ENCODE data around the gene DUSP12. TPM values are rescaled to one million over a fixed set of nuclear protein-coding genes. Genes with fewer than 3 reads are reported as not detected.

DUSP12 gene
- total and polyA plus RNA-seq, 9 of the 15 experiments (the other 6 are each of a cell fraction or from before 2014, with no cell fraction given): 10.4 to 81.4 (median 43.6) TPM

DNA sequence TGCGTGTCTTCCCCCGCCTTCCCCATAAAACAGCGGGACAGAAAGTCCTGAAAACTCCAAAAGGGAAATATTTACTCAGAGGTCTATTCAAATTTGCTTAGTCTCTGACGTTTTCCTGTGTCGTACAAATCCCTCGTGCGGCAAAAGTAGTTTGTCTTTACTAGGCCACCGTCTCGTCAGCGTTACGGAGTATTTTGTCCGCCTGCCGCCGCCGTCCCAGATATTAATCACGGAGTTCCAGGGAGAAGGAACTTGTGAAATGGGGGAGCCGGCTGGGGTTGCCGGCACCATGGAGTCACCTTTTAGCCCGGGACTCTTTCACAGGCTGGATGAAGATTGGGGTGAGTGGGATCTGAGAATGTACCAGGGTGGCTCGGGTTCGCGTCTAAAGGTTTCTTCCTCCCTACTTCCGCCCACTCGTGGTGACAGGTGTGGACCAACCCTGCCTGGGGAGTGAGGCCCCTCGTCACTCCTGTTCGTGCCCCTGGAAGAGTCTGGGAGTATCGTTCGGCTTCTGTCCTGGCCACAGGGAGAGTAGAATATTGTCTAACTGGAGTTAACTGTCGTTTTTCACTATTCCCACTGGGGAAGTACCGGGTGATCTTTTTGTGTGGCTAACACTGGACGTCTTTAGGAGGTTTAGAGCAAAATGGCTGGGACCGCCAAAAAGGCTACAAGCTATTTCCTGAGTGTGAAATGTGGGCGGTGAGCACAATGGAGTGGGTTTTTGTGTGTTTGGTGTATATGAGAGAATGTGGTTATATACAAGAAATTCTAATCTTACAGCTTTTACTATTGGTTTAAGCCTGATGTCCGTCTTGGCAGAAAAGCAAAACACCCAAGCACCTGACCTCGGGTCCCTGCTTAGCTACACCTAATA lies 16.8 kb downstream of the DUSP12 start, which contains the start of gene ATF6 (continued):
- TF ChIP-seq ZNF445 (CRISPR knock-in tag; IDR thresholded peaks at IDR 0.05; ENCODE audit: low read depth): no peak
- TF ChIP-seq KAT8 (IDR thresholded peaks at IDR 0.05; ENCODE audit: low read depth): no peak
- no peak for TF ChIP-seq ZNF124 (CRISPR knock-in tag; IDR thresholded peaks at IDR 0.05)
- peak; percentile 61 for TF ChIP-seq SMAD1 (IDR thresholded peaks at IDR 0.05; ENCODE audit: low read depth, low read length, partially characterized antibody)
- TF ChIP-seq ZNF76 (CRISPR knock-in tag; IDR thresholded peaks at IDR 0.05; ENCODE audit: borderline replicate concordance): peak; percentile 38; the same call in 1 of the 2 replicates
- TF ChIP-seq ZNF232 (CRISPR knock-in tag; IDR thresholded peaks at IDR 0.05): no peak
- peak in 1 of 2 experiments; percentile 53; a peak in 2 of 4 replicates for TF ChIP-seq RCOR1 (IDR thresholded peaks at IDR 0.05; ENCODE audit: borderline replicate concordance in 1 of 2, low read depth in 2 of 2, low read length in 2 of 2)
- TF ChIP-seq, protein P1, sequence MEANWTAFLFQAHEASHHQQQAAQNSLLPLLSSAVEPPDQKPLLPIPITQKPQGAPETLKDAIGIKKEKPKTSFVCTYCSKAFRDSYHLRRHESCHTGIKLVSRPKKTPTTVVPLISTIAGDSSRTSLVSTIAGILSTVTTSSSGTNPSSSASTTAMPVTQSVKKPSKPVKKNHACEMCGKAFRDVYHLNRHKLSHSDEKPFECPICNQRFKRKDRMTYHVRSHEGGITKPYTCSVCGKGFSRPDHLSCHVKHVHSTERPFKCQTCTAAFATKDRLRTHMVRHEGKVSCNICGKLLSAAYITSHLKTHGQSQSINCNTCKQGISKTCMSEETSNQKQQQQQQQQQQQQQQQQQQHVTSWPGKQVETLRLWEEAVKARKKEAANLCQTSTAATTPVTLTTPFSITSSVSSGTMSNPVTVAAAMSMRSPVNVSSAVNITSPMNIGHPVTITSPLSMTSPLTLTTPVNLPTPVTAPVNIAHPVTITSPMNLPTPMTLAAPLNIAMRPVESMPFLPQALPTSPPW (CRISPR knock-in tag; IDR thresholded peaks at IDR 0.05): 0 out of 2 replicates have a peak, but pooled peaks have one; percentile 36
- peak; percentile 90 for TF ChIP-seq CC2D1A (IDR thresholded peaks at IDR 0.05)
- no peak for TF ChIP-seq KAT7 (CRISPR knock-in tag; IDR thresholded peaks at IDR 0.05; ENCODE audit: borderline replicate concordance)
- no peak for TF ChIP-seq ZFP1 (CRISPR knock-in tag; IDR thresholded peaks at IDR 0.05)
- TF ChIP-seq ZNF444 (CRISPR knock-in tag; IDR thresholded peaks at IDR 0.05): no peak
- TF ChIP-seq MEF2A (IDR thresholded peaks at IDR 0.05; ENCODE audit: control insufficient read depth, low read depth, low read length): no peak
- TF ChIP-seq NONO (IDR thresholded peaks at IDR 0.05; ENCODE audit: low read depth in 2 of 2, low read length in 1 of 2): peak in 1 of 2 experiments; percentile 24; a peak in 1 of 4 replicates
- no peak for TF ChIP-seq HEY1 (CRISPR knock-in tag; IDR thresholded peaks at IDR 0.05; ENCODE audit: borderline replicate concordance)
- peak in 1 of 2 experiments; percentile 100; a peak in 2 of 4 replicates for TF ChIP-seq MCM7 (IDR thresholded peaks at IDR 0.05)
- peak; percentile 76 for TF ChIP-seq POLR2AphosphoS5 (IDR thresholded peaks at IDR 0.05; ENCODE audit: control insufficient read depth, insufficient read depth, low read depth, low read length)
- no peak for TF ChIP-seq PCBP1 (IDR thresholded peaks at IDR 0.05; ENCODE audit: low read depth, low read length, poor library complexity, severe bottlenecking)
- TF ChIP-seq, protein P2, sequence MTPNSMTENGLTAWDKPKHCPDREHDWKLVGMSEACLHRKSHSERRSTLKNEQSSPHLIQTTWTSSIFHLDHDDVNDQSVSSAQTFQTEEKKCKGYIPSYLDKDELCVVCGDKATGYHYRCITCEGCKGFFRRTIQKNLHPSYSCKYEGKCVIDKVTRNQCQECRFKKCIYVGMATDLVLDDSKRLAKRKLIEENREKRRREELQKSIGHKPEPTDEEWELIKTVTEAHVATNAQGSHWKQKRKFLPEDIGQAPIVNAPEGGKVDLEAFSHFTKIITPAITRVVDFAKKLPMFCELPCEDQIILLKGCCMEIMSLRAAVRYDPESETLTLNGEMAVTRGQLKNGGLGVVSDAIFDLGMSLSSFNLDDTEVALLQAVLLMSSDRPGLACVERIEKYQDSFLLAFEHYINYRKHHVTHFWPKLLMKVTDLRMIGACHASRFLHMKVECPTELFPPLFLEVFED (CRISPR knock-in tag; conservative IDR thresholded peaks at IDR 0.05): no peak
- TF ChIP-seq BRCA1 (IDR thresholded peaks at IDR 0.05): no peak
- no peak for TF ChIP-seq BRCA1 (CRISPR knock-in tag; IDR thresholded peaks at IDR 0.05)
- no peak for TF ChIP-seq ZNF77 (CRISPR knock-in tag; IDR thresholded peaks at IDR 0.05)
- no peak for TF ChIP-seq ZNF551 (CRISPR knock-in tag; IDR thresholded peaks at IDR 0.05)
- no peak for TF ChIP-seq PTRF (tag; IDR thresholded peaks at IDR 0.05)
- TF ChIP-seq RBM39 (optimal IDR thresholded peaks at IDR 0.05; ENCODE audit: low read depth, low read length): no peak
- TF ChIP-seq ZNF133 (CRISPR knock-in tag; IDR thresholded peaks at IDR 0.05): no peak
